NT2/D1 (cell line): ENCODE measurements around the gene ELOVL7.

ENCODE experiments used
- SUZ12 ChIP-seq: IDR thresholded peaks from 2 replicates; pipeline ENCODE4 v1.6.1; 2011; ENCODE audit not compliant: insufficient read length, insufficient read depth; ENCODE audit errors: extremely low read depth
- YY1 ChIP-seq: IDR thresholded peaks from 2 replicates; pipeline ENCODE4 v1.6.1; 2011; ENCODE audit not compliant: insufficient read length, insufficient read depth

DNA sequence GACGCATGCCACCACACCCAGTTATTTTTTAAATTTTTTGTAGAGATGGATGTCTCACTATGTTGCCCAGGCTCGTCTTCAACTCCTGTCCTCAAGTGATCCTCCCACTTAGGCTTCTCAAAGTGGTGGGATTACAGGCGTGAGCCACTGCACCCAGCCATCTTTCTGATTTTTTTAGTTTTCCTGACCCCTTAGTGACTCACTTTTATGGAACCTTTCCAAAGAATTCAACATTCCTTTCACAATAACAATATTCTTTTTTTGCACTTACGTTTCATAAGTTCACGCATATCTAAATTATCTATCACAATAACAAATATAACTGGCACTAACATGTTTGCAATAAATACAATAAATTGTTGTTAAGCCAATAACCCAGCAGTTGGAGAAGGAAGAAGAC, 8.5 kb downstream of the ELOVL7 start:
- TF ChIP-seq YY1 = no peak
- no peak for TF ChIP-seq SUZ12
